K562 (cell line): ENCODE data around the gene RAB5B. TPM values are rescaled to one million over a fixed set of nuclear protein-coding genes. Genes with fewer than 3 reads are reported as not detected.

ENCODE experiments used
- ATF7 ChIP-seq: fragments of 450-650 bp; IDR thresholded peaks from 2 replicates; pipeline ENCODE4 v1.7.1; 2014; ENCODE audit warnings: mild to moderate bottlenecking, moderate library complexity
- CC2D1A ChIP-seq: fragments of 450-650 bp; IDR thresholded peaks from 2 replicates; pipeline ENCODE4 v1.6.1; 2017; ENCODE audit warnings: mild to moderate bottlenecking
- COPS2 ChIP-seq: fragments of 450-650 bp; conservative IDR thresholded peaks from 2 replicates; pipeline ENCODE4 v1.6.1; 2016; ENCODE audit warnings: mild to moderate bottlenecking, moderate library complexity
- GATA2 ChIP-seq: sonication (generic); formaldehyde crosslinking; IDR thresholded peaks from 2 replicates; pipeline ENCODE4 v1.4.0; 2020; ENCODE audit warnings: mild to moderate bottlenecking, missing genetic modification reagents
- MNT ChIP-seq, 2 experiments: fragments of 450-650 bp; conservative IDR thresholded peaks; 2 replicates each; pipeline ENCODE4 v1.6.1; 2017; ENCODE audit warnings: mild to moderate bottlenecking in 2 of 2, moderate library complexity in 2 of 2
- POLR3A ChIP-seq: IDR thresholded peaks from 2 replicates; pipeline ENCODE4 v1.6.1; 2011; ENCODE audit warnings: borderline replicate concordance, mild to moderate bottlenecking, moderate library complexity; ENCODE audit not compliant: insufficient read length, insufficient read depth; ENCODE audit errors: extremely low read depth
- TEAD2 ChIP-seq: fragments of 450-650 bp; IDR thresholded peaks from 2 replicates; pipeline ENCODE4 v1.6.1; 2016; ENCODE audit warnings: missing genetic modification characterization, control low read depth, missing compliant biosample characterization
- XRCC5 ChIP-seq: fragments of 200-400 bp; formaldehyde crosslinking; IDR thresholded peaks from 2 replicates; pipeline ENCODE4 v1.6.1; 2017; ENCODE audit warnings: low read depth, mild to moderate bottlenecking, low read length
- ZFP36 ChIP-seq: fragments of 150-350 bp; IDR thresholded peaks from 2 replicates; pipeline ENCODE4 v1.6.1; 2018; ENCODE audit warnings: low read length, low read depth; ENCODE audit not compliant: partially characterized antibody
- ZNF79 ChIP-seq: fragments of 250-450 bp; sonication (Bioruptor Pico); IDR thresholded peaks from 2 replicates; pipeline ENCODE4 v1.4.0; 2020; ENCODE audit warnings: low read depth, mild to moderate bottlenecking, moderate library complexity
- polyA plus RNA-seq, 8 experiments: library from polyadenylated mRNA; depleted of rRNA in 4 of 8; stranded (reverse) in 5 of 8; unstranded in 3 of 8; fragments of >200 nt; fragmentation: Nextera tagmentation in 2 of 8; fragmentation: Illumina TruSeq in 1 of 8; extraction: Ambion mirVana in 2 of 8; extraction: Trizol in 1 of 8; gene quantifications; 2 replicates each; pipeline versions ENCODE4 v1.2.1 to v1.2.3, GENCODE V29; 2011 to 2014; ENCODE audit warnings: inconsistent platforms in 1 of 8, missing spikeins in 1 of 8
- total RNA-seq, 7 experiments: library from RNA; depleted of rRNA in 6 of 7; stranded (reverse); fragments of >200 nt in 6 of 7; fragmentation: Illumina TruSeq in 2 of 7; extraction: Trizol in 2 of 7; gene quantifications; 2 replicates each; pipeline versions ENCODE4 v1.2.1 to v1.2.3, GENCODE V29; 2011 to 2021; ENCODE audit warnings: low replicate concordance in 1 of 7
- TF ChIP-seq, protein P1 (sequence below), 2 experiments: IDR thresholded peaks in 1 of 2; conservative IDR thresholded peaks in 1 of 2; 2 replicates each; pipeline ENCODE4 v1.6.1; 2016; ENCODE audit warnings: low read depth in 2 of 2, mild to moderate bottlenecking in 1 of 2, missing compliant biosample characterization in 1 of 2, missing genetic modification characterization in 1 of 2, moderate library complexity in 1 of 2
- TF ChIP-seq, protein P2 (sequence below): fragments of 250-450 bp; sonication (Bioruptor Pico); IDR thresholded peaks from 2 replicates; pipeline ENCODE4 v1.8.0; 2021; ENCODE audit warnings: moderate library complexity, mild to moderate bottlenecking, inconsistent platforms

Gene RAB5B
- total and polyA plus RNA-seq, 9 of the 15 experiments (the other 6 are each of a cell fraction or from before 2014, with no cell fraction given) = 6.8 to 73.8 (median 25.2) TPM

GRCh38 chr12:55997535-55997859 is 23.6 kb downstream of the RAB5B start (continued):
- no peak for TF ChIP-seq MNT (conservative IDR thresholded peaks at IDR 0.05)
- TF ChIP-seq ZNF79 = no peak
- TF ChIP-seq, protein P1, sequence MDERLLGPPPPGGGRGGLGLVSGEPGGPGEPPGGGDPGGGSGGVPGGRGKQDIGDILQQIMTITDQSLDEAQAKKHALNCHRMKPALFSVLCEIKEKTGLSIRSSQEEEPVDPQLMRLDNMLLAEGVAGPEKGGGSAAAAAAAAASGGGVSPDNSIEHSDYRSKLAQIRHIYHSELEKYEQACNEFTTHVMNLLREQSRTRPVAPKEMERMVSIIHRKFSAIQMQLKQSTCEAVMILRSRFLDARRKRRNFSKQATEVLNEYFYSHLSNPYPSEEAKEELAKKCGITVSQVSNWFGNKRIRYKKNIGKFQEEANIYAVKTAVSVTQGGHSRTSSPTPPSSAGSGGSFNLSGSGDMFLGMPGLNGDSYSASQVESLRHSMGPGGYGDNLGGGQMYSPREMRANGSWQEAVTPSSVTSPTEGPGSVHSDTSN (CRISPR knock-in tag; IDR thresholded peaks at IDR 0.05; ENCODE audit: low read depth) = no peak
- TF ChIP-seq, protein P1 (tag; conservative IDR thresholded peaks at IDR 0.05; ENCODE audit: low read depth) = no peak
- no peak for TF ChIP-seq GATA2 (CRISPR knock-in tag)
- TF ChIP-seq ATF7 = no peak
- no peak for TF ChIP-seq TEAD2 (tag)
- no peak for TF ChIP-seq XRCC5
- TF ChIP-seq CC2D1A = no peak
- TF ChIP-seq ZFP36 = no peak
- TF ChIP-seq COPS2 = no peak
- TF ChIP-seq, protein P2, sequence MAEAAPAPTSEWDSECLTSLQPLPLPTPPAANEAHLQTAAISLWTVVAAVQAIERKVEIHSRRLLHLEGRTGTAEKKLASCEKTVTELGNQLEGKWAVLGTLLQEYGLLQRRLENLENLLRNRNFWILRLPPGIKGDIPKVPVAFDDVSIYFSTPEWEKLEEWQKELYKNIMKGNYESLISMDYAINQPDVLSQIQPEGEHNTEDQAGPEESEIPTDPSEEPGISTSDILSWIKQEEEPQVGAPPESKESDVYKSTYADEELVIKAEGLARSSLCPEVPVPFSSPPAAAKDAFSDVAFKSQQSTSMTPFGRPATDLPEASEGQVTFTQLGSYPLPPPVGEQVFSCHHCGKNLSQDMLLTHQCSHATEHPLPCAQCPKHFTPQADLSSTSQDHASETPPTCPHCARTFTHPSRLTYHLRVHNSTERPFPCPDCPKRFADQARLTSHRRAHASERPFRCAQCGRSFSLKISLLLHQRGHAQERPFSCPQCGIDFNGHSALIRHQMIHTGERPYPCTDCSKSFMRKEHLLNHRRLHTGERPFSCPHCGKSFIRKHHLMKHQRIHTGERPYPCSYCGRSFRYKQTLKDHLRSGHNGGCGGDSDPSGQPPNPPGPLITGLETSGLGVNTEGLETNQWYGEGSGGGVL (CRISPR knock-in tag) = no peak
- TF ChIP-seq POLR3A = no peak
